Ovary (tissue), 3 donors: Measurements from ENCODE around the gene TRPM5.

Source experiments
- CTCF ChIP-seq, 3 donors: fragments of 450-650 bp in 2 of 3; fragments of 200-600 bp in 1 of 3; IDR thresholded peaks; one replicate each; pipeline versions ENCODE4 v1.5.1 to v1.8.0; 2016 to 2022; ENCODE audit warnings: antibody characterized with exemption in 3 of 3, mild to moderate bottlenecking in 1 of 3
- EP300 ChIP-seq: sonication (generic); formaldehyde crosslinking; IDR thresholded peaks from one replicate; pipeline ENCODE4 v1.6.1; 2017; ENCODE audit warnings: antibody characterized with exemption
- POLR2A ChIP-seq: fragments of 450-650 bp; IDR thresholded peaks from one replicate; pipeline ENCODE4 v1.6.1; 2017; ENCODE audit warnings: antibody characterized with exemption, mild to moderate bottlenecking, moderate library complexity
- donor health status: DM: no; HTN: no; CAD: no.

- no peak for TF ChIP-seq CTCF (IDR thresholded peaks at IDR 0.05)
- no peak for TF ChIP-seq EP300
- TF ChIP-seq POLR2A, result no peak
Measured at GRCh38 chr11:2434506-2435255, 9.6 kb downstream of the TRPM5 start.
